Pancreas (tissue), 10 donors: Measurements from ENCODE around the gene LRMDA. TPM values are rescaled to one million over a fixed set of nuclear protein-coding genes. Genes with fewer than 3 reads are reported as not detected.
A peak's percentile ranks its signal among the peaks of the same experiment; 100 is the strongest.

Source experiments
- ATAC-seq, 4 donors: fragments of 200-7000 bp; cut with Tn5 transposase; one replicate each; pipeline versions ENCODE4 v1.8.0 to v1.9.1; 2020; ENCODE audit warnings: mild to moderate bottlenecking in 4 of 4, moderate library complexity in 4 of 4
- DNase-seq, 6 donors: peaks; one replicate each; pipeline ENCODE4 v3.0.0-alpha.2; 2020
- FAIRE-seq: peaks from 2 replicates; lab custom pipeline; 2012; peaks lifted over from hg19 to GRCh38; lab: Jason Lieb, UNC
- H3K27ac ChIP-seq, 4 donors: fragments of 200-600 bp; sonication (generic); 1 replicate in 3 of 4; 2 replicates in 1 of 4; pipeline versions ENCODE4 v1.5.0 to v1.8.0; 2020
- H3K27me3 ChIP-seq, 4 donors: fragments of 200-600 bp; one replicate each; pipeline ENCODE4 v1.8.0; 2021
- H3K36me3 ChIP-seq, 3 donors: fragments of 200-600 bp; sonication (generic) in 1 of 3; one replicate each; pipeline versions ENCODE4 v1.5.0 to v1.8.0; 2020 to 2021
- H3K4me1 ChIP-seq, 3 donors: fragments of 200-600 bp; one replicate each; pipeline ENCODE4 v1.8.0; 2021
- H3K4me3 ChIP-seq, 4 donors: fragments of 200-600 bp; sonication (generic) in 2 of 4; one replicate each; pipeline versions ENCODE4 v1.5.0 to v1.8.0; 2020 to 2021
- H3K9me3 ChIP-seq, 4 donors: fragments of 200-600 bp; one replicate each; pipeline ENCODE4 v1.8.0; 2021
- whole genome bisulfite sequencing, 2 donors: extraction: QIAGEN DNeasy Blood & Tissue Kit; methylation state at CpG; one replicate each; pipeline ENCODE4 v1.1.7; 2013; 5-methylcytosine and 5-hydroxymethylcytosine counted together
- intact Hi-C, 3 donors: fragments of 100-400 bp; cut with DNase I; formaldehyde crosslinking; loops; one replicate each; pipeline versions ENCODE4 v1.11.1 to v1.14.2; 2022
- polyA plus RNA-seq, 2 donors: library from polyadenylated mRNA; stranded (reverse); fragments of 200-250 nt; gene quantifications; one replicate each; pipeline ENCODE4 v1.2.3, GENCODE V29; 2013
- total RNA-seq, 6 donors: library from RNA; stranded (reverse); fragmentation: NEBNext Ultra II Directional in 4 of 6; extraction: Animal tissue kit (Norgen Biotek cat#: 25700) in 4 of 6; gene quantifications; one replicate each; pipeline versions ENCODE4 v1.2.1 to v1.2.4, GENCODE V29; 2021 to 2023
- TF ChIP-seq, protein P1 (sequence below), 4 donors: fragments of 200-600 bp; sonication (generic) in 3 of 4; IDR thresholded peaks; one replicate each; pipeline versions ENCODE4 v1.5.0 to v1.8.0; 2021; ENCODE audit warnings: antibody characterized with exemption in 4 of 4
- donor health status: healthy with polysubstance abuse.
- donor health status: DM: no; HTN: no; CAD: no; lungs with moderate emphysema.
- donor health status: DM: no; HTN: no; CAD: no.
- donor health status: control.
- donor health status: control.
- donor health status: Bipolar disorder and iron deficiency.
- donor health status: DM: yes; HTN: yes; CAD: no.
- donor health status: DM: no; HTN: no; CAD: no.
- donor health status: DM: no; HTN: no; CAD: no.
- donor health status: DM: yes; HTN: yes; CAD: no.

LRMDA gene
- total and polyA plus RNA-seq, 8 donors: 4.6 to 21.2 (median 13.4) TPM

DNA sequence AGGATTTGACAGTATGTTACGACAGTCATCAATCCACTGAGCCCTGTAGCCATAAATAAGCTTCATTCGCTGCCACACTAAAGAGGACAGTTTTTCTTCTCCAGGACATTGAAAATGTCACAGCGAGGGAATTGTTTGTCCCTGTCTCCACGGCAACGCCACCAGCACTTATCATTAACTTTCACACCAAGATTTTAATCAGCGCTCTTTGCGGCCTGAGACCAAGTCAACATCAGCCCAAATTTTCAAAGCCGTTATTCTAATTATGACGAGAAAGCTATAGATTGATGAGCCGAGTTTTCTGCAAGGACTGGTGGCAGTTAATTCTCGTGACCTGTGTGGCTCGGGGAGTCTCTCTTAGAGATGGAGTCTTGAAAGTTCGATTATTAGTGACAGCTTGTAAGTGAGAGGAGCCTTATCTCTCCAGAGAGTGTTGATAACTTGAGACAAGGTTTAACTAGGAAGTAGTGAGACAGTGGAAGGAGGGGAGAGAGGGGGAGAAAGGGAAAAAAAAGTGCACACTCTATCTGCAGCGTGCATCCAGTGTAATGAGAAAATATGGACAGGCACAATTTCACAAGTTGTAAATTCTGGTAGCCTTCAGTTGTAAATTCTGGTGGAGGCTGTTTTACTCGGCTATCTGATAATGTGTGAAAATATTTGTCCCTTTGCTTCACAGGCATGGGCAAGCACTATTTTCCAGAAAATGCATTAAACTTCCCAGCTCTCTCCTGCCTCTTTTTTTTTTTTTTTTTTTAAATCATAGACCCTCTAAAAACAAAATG, 473.3 kb downstream of the LRMDA start:
- H3K36me3 ChIP-seq: no peaks in the 10 kb centered on the region
- H3K4me1 ChIP-seq: peaks cover 0 to 2% (median 0%) of the 10 kb centered on the region in 3 donors
- FAIRE-seq (no peak), DNase-seq (peak in 2 of 6 donors; percentile 7 to 16), ATAC-seq (peak in 3 of 4 donors; percentile 40 to 77 (median 56))
- no peaks in the 10 kb centered on the region for H3K9me3 ChIP-seq
- no peak overlapping the region for H3K27ac ChIP-seq
- TF ChIP-seq, protein P1, sequence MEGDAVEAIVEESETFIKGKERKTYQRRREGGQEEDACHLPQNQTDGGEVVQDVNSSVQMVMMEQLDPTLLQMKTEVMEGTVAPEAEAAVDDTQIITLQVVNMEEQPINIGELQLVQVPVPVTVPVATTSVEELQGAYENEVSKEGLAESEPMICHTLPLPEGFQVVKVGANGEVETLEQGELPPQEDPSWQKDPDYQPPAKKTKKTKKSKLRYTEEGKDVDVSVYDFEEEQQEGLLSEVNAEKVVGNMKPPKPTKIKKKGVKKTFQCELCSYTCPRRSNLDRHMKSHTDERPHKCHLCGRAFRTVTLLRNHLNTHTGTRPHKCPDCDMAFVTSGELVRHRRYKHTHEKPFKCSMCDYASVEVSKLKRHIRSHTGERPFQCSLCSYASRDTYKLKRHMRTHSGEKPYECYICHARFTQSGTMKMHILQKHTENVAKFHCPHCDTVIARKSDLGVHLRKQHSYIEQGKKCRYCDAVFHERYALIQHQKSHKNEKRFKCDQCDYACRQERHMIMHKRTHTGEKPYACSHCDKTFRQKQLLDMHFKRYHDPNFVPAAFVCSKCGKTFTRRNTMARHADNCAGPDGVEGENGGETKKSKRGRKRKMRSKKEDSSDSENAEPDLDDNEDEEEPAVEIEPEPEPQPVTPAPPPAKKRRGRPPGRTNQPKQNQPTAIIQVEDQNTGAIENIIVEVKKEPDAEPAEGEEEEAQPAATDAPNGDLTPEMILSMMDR (IDR thresholded peaks at IDR 0.05): no peak
- H3K27me3 ChIP-seq: no peaks in the 10 kb centered on the region
- intact Hi-C loops: loop anchor here in 1 of 3 donors (10.0 kb wide), 1 partner anchor 490 kb away; no protein-coding TSS in a partner anchor
- no peak overlapping the region for H3K4me3 ChIP-seq
- 35 to 40% methylated on average over 15 of the region's 15 CpGs for WGBS, 2 donors

- Histone ChIP-seq H3K4me1 (peaks cover 0 to 2% (median 0%) of the 10 kb centered on the region in 3 donors), H3K4me3 (no peak overlapping the region), H3K27me3 (no peaks in the 10 kb centered on the region), H3K9me3 (no peaks in the 10 kb centered on the region), H3K36me3 (no peaks in the 10 kb centered on the region), H3K27ac (no peak overlapping the region)
- ATAC-seq (no peak), FAIRE-seq (no peak), DNase-seq (no peak)
- intact Hi-C loops: loop anchor here in 1 of 3 donors (10.0 kb wide), 1 partner anchor 491 kb away; no protein-coding TSS in a partner anchor
- 94 to 95% methylated on average over 4 of the region's 4 CpGs for WGBS, 2 donors
- TF ChIP-seq, protein P1 (IDR thresholded peaks at IDR 0.05): no peak
Measured at GRCh38 chr10:75905490-75905889, 474.1 kb downstream of the LRMDA start.

DNA sequence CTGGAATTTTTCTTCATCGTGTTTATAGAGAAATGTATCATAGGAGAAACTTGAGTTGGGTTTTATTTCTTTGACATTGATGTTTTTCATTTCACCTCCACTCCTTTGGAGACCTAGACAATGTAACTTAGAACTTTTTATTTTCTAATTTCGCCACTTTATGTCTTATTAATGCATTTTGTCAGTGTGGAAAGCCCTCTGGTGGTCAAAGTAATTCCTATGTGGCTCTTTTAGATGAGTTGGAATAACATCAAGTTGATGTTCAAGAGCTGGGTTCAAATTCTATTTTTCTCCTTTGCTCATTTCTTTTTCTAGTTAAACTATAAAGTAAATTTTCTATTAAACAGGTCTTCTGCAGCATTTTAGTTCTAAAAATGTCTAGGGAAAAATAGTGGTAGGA, 478.6 kb downstream of the LRMDA start:
- Histone ChIP-seq H3K4me1 (peaks cover 0 to under 1% (median 0%) of the 10 kb centered on the region in 3 donors), H3K27me3 (no peaks in the 10 kb centered on the region), H3K9me3 (no peaks in the 10 kb centered on the region), H3K4me3 (no peak overlapping the region), H3K27ac (no peak overlapping the region), H3K36me3 (no peaks in the 10 kb centered on the region)
- peak in 3 of 4 donors; percentile 63 to 70 (median 65) for ATAC-seq
- FAIRE-seq: peak; percentile 20
- 51 to 58% methylated on average over 2 of the region's 2 CpGs for WGBS, 2 donors
- intact Hi-C loops: no loop called here
- TF ChIP-seq, protein P1 (IDR thresholded peaks at IDR 0.05): peak; percentile 24 to 54 (median 34)
- DNase-seq: no peak

GRCh38 chr10:75911426-75911825, 480.0 kb downstream of the LRMDA start:
- TF ChIP-seq, protein P1 (IDR thresholded peaks at IDR 0.05): no peak
- H3K27me3 ChIP-seq: no peaks in the 10 kb centered on the region
- whole genome bisulfite sequencing, 2 donors: 80 to 84% methylated on average over 2 of the region's 2 CpGs
- ATAC-seq: no peak
- H3K36me3 ChIP-seq: no peaks in the 10 kb centered on the region
- H3K4me3 ChIP-seq: no peak overlapping the region
- no peaks in the 10 kb centered on the region for H3K9me3 ChIP-seq
- DNase-seq: no peak
- FAIRE-seq: no peak
- no peaks in the 10 kb centered on the region for H3K4me1 ChIP-seq
- intact Hi-C loops: no loop called here
- no peak overlapping the region for H3K27ac ChIP-seq

GRCh38 chr10:75916906-75917305, 485.5 kb downstream of the LRMDA start:
- Histone ChIP-seq H3K27ac (no peak overlapping the region), H3K4me3 (no peak overlapping the region), H3K4me1 (no peaks in the 10 kb centered on the region), H3K9me3 (no peaks in the 10 kb centered on the region), H3K36me3 (no peaks in the 10 kb centered on the region), H3K27me3 (no peaks in the 10 kb centered on the region)
- ATAC-seq (no peak), FAIRE-seq (no peak), DNase-seq (no peak)
- TF ChIP-seq, protein P1 (IDR thresholded peaks at IDR 0.05): no peak
- 92 to 94% methylated on average over 3 of the region's 3 CpGs for WGBS, 2 donors
- intact Hi-C loops: no loop called here
